Naive thymus-derived CD8-positive, alpha-beta T cell (primary cell): Measurements from ENCODE around the gene BMPER. TPM values are rescaled to one million over a fixed set of nuclear protein-coding genes. Genes with fewer than 3 reads are reported as not detected.

Source experiments
- ATAC-seq, 2 donors: fragments of 150-1000 bp; cut with Tn5 transposase in 1 of 2; sonication (Bioruptor Pico), chemical (Tn5 transposase) in 1 of 2; 1 replicate in 1 of 2; 2 replicates in 1 of 2; pipeline ENCODE4 v1.10.0; 2021; ENCODE audit warnings: mild to moderate bottlenecking in 2 of 2, moderate library complexity in 2 of 2
- POLR2A ChIA-PET: fragments of 350-600 bp; sonication (Branson Sonifier 250); formaldehyde crosslinking; loops from one replicate; lab custom pipeline; 2021; ENCODE audit warnings: antibody characterized with exemption; lab: Charles Lee
- DNase-seq, 10 donors: peaks; one replicate each; pipeline versions ENCODE4 v3.0.0 to v3.0.0-alpha.2; 2020 to 2022
- H3K27ac Mint-ChIP-seq, 10 donors: one replicate each; pipeline ENCODE4 v1.8.0; 2020 to 2022; ENCODE audit warnings: mild to moderate bottlenecking in 10 of 10, mixed read lengths in 10 of 10, moderate library complexity in 4 of 10, inconsistent platforms in 1 of 10
- H3K27me3 Mint-ChIP-seq, 5 donors: one replicate each; pipeline ENCODE4 v1.8.0; 2021 to 2022; ENCODE audit warnings: mixed read lengths in 5 of 5
- H3K36me3 Mint-ChIP-seq, 3 donors: one replicate each; pipeline ENCODE4 v1.8.0; 2020 to 2022; ENCODE audit warnings: mixed read lengths in 3 of 3, mild to moderate bottlenecking in 2 of 3, inconsistent platforms in 1 of 3
- H3K4me1 Mint-ChIP-seq, 4 donors: one replicate each; pipeline ENCODE4 v1.8.0; 2021 to 2022; ENCODE audit warnings: mixed read lengths in 4 of 4
- H3K4me3 Mint-ChIP-seq, 10 donors: one replicate each; pipeline ENCODE4 v1.8.0; 2020 to 2022; ENCODE audit warnings: mild to moderate bottlenecking in 10 of 10, mixed read lengths in 10 of 10, moderate library complexity in 6 of 10, inconsistent platforms in 1 of 10
- H3K9me3 Mint-ChIP-seq, 9 donors: one replicate each; pipeline ENCODE4 v1.8.0; 2020 to 2022; ENCODE audit warnings: mixed read lengths in 9 of 9, mild to moderate bottlenecking in 3 of 9, inconsistent platforms in 1 of 9, moderate library complexity in 1 of 9
- polyA plus RNA-seq, 3 donors: library from polyadenylated mRNA; unstranded; fragments of 300-500 nt; fragmentation: Illumina TruSeq; gene quantifications; one replicate each; pipeline ENCODE4 v1.2.3, GENCODE V29; 2021
- total RNA-seq, 8 experiments: library from RNA in 2 of 8; stranded (reverse) in 2 of 8; gene quantifications; one replicate each; pipeline ENCODE4 v1.2.3 and lab custom pipeline; 2021 to 2026

BMPER gene
- total and polyA plus RNA-seq, 5 experiments from 2014 or later: not detected

- POLR2A ChIA-PET: no interaction called here
- no peak overlapping the region for H3K4me3 Mint-ChIP-seq
- peaks cover 1 to 26% (median 6%) of the 10 kb centered on the region in 5 donors for H3K27me3 Mint-ChIP-seq
- no peak overlapping the region for H3K27ac Mint-ChIP-seq
- no peaks in the 10 kb centered on the region for H3K9me3 Mint-ChIP-seq
- ATAC-seq (no peak), DNase-seq (no peak)
- no peaks in the 10 kb centered on the region for H3K36me3 Mint-ChIP-seq
- no peaks in the 10 kb centered on the region for H3K4me1 Mint-ChIP-seq
These were observed 12.3 kb downstream of the BMPER start for GRCh38 chr7:33917661-33918060.

GRCh38 chr7:33918438-33919143 lies 13.3 kb downstream of the BMPER start:
- POLR2A ChIA-PET: no interaction called here
- ATAC-seq (no peak), DNase-seq (no peak)
- Mint-ChIP-seq H3K9me3 (no peaks in the 10 kb centered on the region), H3K27ac (no peak overlapping the region), H3K27me3 (peaks cover 3 to 24% (median 7%) of the 10 kb centered on the region in 5 donors), H3K4me3 (no peak overlapping the region), H3K4me1 (no peaks in the 10 kb centered on the region), H3K36me3 (no peaks in the 10 kb centered on the region)

- ATAC-seq (no peak), DNase-seq (no peak)
- POLR2A ChIA-PET: no interaction called here
- H3K36me3 Mint-ChIP-seq: no peaks in the 10 kb centered on the region
- no peaks in the 10 kb centered on the region for H3K9me3 Mint-ChIP-seq
- no peak overlapping the region for H3K27ac Mint-ChIP-seq
- H3K4me3 Mint-ChIP-seq: no peak overlapping the region
- H3K27me3 Mint-ChIP-seq: peaks cover 5 to 28% (median 11%) of the 10 kb centered on the region in 5 donors
- H3K4me1 Mint-ChIP-seq: no peaks in the 10 kb centered on the region
These were observed 14.1 kb downstream of the BMPER start for GRCh38 chr7:33919449-33919848.

DNA sequence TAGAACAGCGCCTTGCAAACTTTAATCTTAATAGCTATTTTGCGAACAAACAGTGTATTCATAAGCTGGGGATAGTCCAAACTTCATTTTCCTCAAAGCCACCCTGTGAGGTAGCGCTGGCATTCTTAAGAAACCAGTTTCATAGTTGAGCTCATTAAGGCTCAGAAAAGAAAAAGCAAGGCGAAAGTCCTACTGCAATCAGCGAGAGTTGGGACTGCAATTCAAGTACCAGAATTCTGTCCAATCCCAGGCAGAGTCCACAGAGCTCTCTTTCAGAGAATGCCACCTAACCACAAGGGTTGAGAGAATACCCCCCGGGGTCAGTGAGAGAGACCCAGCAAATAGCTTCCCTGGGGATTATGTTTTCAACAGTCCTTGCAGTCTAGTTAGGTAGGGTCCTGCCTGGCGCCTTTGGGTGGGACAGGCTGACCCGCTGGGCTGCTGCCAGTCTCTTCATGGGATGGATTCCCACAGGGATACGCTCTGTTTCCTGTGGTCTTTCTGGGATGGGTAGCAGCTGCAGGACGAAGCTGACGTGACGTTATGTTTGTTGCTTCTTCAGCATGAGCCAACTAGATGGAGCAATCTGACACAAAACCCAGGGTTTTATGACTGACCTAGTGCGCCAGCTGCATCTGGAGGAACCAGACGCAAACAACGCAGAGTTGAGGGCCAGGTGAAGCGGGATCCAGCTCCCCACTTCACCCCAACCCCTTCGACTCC lies 16.0 kb downstream of the BMPER start:
- no peak overlapping the region for H3K27ac Mint-ChIP-seq
- POLR2A ChIA-PET: no interaction called here
- no peak for DNase-seq
- H3K9me3 Mint-ChIP-seq: no peaks in the 10 kb centered on the region
- H3K27me3 Mint-ChIP-seq: peaks cover 7 to 36% (median 11%) of the 10 kb centered on the region in 5 donors
- H3K4me1 Mint-ChIP-seq: no peaks in the 10 kb centered on the region
- H3K36me3 Mint-ChIP-seq: no peaks in the 10 kb centered on the region
- ATAC-seq: no peak
- H3K4me3 Mint-ChIP-seq: no peak overlapping the region

GRCh38 chr7:33922820-33923219 lies 17.5 kb downstream of the BMPER start:
- POLR2A ChIA-PET: no interaction called here
- no peaks in the 10 kb centered on the region for H3K4me1 Mint-ChIP-seq
- peak overlapping the region in 1 of 10 donors; percentile 35 for H3K27ac Mint-ChIP-seq
- H3K36me3 Mint-ChIP-seq: no peaks in the 10 kb centered on the region
- DNase-seq (no peak), ATAC-seq (no peak)
- no peaks in the 10 kb centered on the region for H3K9me3 Mint-ChIP-seq
- peaks cover 7 to 36% (median 14%) of the 10 kb centered on the region in 5 donors for H3K27me3 Mint-ChIP-seq
- no peak overlapping the region for H3K4me3 Mint-ChIP-seq

- peaks cover 7 to 36% (median 14%) of the 10 kb centered on the region in 5 donors for H3K27me3 Mint-ChIP-seq
- no peaks in the 10 kb centered on the region for H3K9me3 Mint-ChIP-seq
- no peaks in the 10 kb centered on the region for H3K4me1 Mint-ChIP-seq
- no peaks in the 10 kb centered on the region for H3K36me3 Mint-ChIP-seq
- no peak for ATAC-seq
- DNase-seq: no peak
- H3K4me3 Mint-ChIP-seq: no peak overlapping the region
- POLR2A ChIA-PET: no interaction called here
- no peak overlapping the region for H3K27ac Mint-ChIP-seq
These were observed 18.3 kb downstream of the BMPER start for GRCh38 chr7:33923440-33924229.

DNA sequence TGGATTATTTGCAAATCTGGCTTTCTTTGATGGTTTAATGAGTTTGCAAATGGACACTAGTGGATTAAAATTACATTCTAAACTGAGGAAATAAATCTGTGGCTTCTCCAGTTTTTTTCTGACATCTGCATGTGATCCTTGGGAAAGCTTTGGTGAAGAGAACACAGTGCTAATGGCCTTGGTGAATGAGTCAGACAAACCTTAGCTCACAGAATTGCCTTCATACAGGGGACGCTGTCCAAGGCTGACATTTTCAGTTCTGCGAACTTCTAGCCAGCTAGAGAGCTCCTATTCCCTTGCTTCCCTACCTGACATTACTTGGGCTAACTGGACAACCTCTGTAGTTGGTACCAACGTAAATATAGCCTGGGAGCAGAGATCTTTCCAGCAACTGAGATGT lies 21.2 kb downstream of the BMPER start:
- DNase-seq (no peak), ATAC-seq (no peak)
- Mint-ChIP-seq H3K36me3 (no peaks in the 10 kb centered on the region), H3K4me3 (no peak overlapping the region), H3K4me1 (no peaks in the 10 kb centered on the region), H3K27me3 (peaks cover 8 to 36% (median 15%) of the 10 kb centered on the region in 5 donors), H3K9me3 (no peaks in the 10 kb centered on the region), H3K27ac (no peak overlapping the region)
- POLR2A ChIA-PET: no interaction called here

DNA sequence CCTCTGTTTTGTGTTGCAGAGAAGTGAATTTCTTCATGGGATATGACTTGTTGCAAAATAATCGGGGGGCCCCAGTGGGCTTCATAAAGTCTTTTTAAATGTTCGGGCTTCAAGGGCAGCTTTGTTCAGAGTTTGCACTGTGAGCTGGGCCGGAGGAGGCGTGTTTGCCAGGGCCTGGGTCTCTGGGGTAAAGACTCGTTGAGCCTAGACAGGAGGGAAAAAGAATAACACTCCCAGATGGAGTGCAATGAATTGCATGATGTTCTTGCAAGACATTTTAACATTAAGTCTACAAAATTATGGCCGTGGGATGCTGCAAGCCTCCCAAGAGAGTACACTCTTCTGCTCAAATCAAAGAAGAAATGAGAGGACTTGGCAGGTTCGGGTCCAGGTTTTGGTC lies 23.6 kb downstream of the BMPER start:
- POLR2A ChIA-PET: no interaction called here
- ATAC-seq (no peak), DNase-seq (no peak)
- Mint-ChIP-seq H3K4me1 (peaks cover 0 to 6% (median 3%) of the 10 kb centered on the region in 4 donors), H3K27me3 (peaks cover 10 to 22% (median 16%) of the 10 kb centered on the region in 5 donors), H3K36me3 (no peaks in the 10 kb centered on the region), H3K27ac (no peak overlapping the region), H3K4me3 (no peak overlapping the region), H3K9me3 (no peaks in the 10 kb centered on the region)

GRCh38 chr7:33932221-33932620 lies 26.9 kb downstream of the BMPER start:
- Mint-ChIP-seq H3K4me1 (peaks cover 0 to 6% (median 3%) of the 10 kb centered on the region in 4 donors), H3K27ac (peak overlapping the region in 1 of 10 donors; percentile 32), H3K27me3 (peaks cover 8 to 25% (median 16%) of the 10 kb centered on the region in 5 donors), H3K36me3 (no peaks in the 10 kb centered on the region), H3K4me3 (no peak overlapping the region), H3K9me3 (no peaks in the 10 kb centered on the region)
- DNase-seq: no peak
- no peak for ATAC-seq
- POLR2A ChIA-PET: no interaction called here

GRCh38 chr7:33932832-33933468 lies 27.6 kb downstream of the BMPER start:
- peaks cover 0 to 6% (median 3%) of the 10 kb centered on the region in 4 donors for H3K4me1 Mint-ChIP-seq
- DNase-seq (peak; percentile 27 to 75 (median 52)), ATAC-seq (peak; percentile 42 to 53)
- POLR2A ChIA-PET: no interaction called here
- H3K27me3 Mint-ChIP-seq: peaks cover 8 to 25% (median 16%) of the 10 kb centered on the region in 5 donors
- H3K27ac Mint-ChIP-seq: no peak overlapping the region
- H3K36me3 Mint-ChIP-seq: no peaks in the 10 kb centered on the region
- no peaks in the 10 kb centered on the region for H3K9me3 Mint-ChIP-seq
- H3K4me3 Mint-ChIP-seq: no peak overlapping the region

DNA sequence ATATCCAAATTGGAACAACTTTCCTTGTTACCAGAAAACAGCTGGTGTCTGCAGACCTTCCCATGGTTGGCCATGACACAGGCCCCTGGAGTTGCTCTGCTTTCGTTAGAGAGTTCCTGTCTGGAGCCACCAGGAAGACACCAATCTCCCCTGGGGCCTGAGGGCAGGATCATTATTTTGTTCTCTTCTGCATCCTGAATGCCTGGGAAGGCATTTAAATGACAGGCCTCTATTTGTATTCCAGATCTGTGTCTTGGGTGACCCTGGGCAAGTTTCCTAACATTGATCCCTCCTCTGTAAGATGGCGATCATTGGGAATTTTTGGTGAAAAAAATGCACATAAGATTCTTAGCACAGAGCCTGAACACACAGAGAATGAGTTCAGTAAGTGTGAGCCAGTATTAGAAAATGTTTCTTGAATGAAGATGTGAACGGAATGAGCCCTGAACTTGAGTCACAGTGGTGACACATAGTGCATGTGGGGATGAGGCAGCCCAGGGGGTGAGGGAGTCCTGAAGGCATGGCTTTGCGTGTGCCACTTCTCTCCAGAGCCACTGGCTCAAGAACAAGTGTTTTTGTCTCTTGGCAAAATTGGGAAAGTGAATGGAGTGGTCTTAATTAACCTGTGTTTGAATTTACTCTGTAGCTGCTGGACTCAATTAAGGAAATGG lies 28.4 kb downstream of the BMPER start:
- Mint-ChIP-seq H3K27ac (no peak overlapping the region), H3K4me3 (no peak overlapping the region), H3K4me1 (peaks cover 0 to 6% (median 3%) of the 10 kb centered on the region in 4 donors), H3K36me3 (no peaks in the 10 kb centered on the region), H3K9me3 (no peaks in the 10 kb centered on the region), H3K27me3 (peaks cover 8 to 25% (median 17%) of the 10 kb centered on the region in 5 donors)
- POLR2A ChIA-PET: no interaction called here
- DNase-seq: no peak
- no peak for ATAC-seq

GRCh38 chr7:33934391-33934790 lies 29.1 kb downstream of the BMPER start:
- no peak for ATAC-seq
- Mint-ChIP-seq H3K27me3 (peaks cover 8 to 25% (median 20%) of the 10 kb centered on the region in 5 donors), H3K4me1 (peaks cover 0 to 6% (median 3%) of the 10 kb centered on the region in 4 donors), H3K4me3 (no peak overlapping the region), H3K9me3 (no peaks in the 10 kb centered on the region), H3K36me3 (no peaks in the 10 kb centered on the region), H3K27ac (no peak overlapping the region)
- POLR2A ChIA-PET: no interaction called here
- no peak for DNase-seq
